Lung (tissue), 12 donors: ENCODE measurements around the gene CNN3. TPM values are rescaled to one million over a fixed set of nuclear protein-coding genes. Genes with fewer than 3 reads are reported as not detected.

Experiments
- ATAC-seq: fragments of 200-7000 bp; cut with Tn5 transposase; one replicate; pipeline ENCODE4 v1.9.1; 2020; ENCODE audit warnings: moderate number of reproducible peaks; ENCODE audit not compliant: insufficient read depth, low FRiP score
- DNase-seq, 3 donors: peaks; one replicate each; pipeline ENCODE4 v3.0.0-alpha.2; 2013 to 2017
- H3K27ac ChIP-seq, 2 donors: one replicate each; pipeline ENCODE4 v1.5.1; 2013; ENCODE audit warnings: mild to moderate bottlenecking in 2 of 2, moderate library complexity in 2 of 2, control low read depth in 1 of 2, inconsistent platforms in 1 of 2, low read depth in 1 of 2, low read length in 1 of 2
- H3K27me3 ChIP-seq, 3 donors: one replicate each; pipeline ENCODE4 v1.5.1; 2013; ENCODE audit warnings: low read length in 2 of 3; ENCODE audit not compliant: control insufficient read depth in 3 of 3, insufficient read depth in 3 of 3
- H3K36me3 ChIP-seq, 4 donors: one replicate each; pipeline ENCODE4 v1.5.1; 2013; ENCODE audit warnings: low read length in 4 of 4, mild to moderate bottlenecking in 1 of 4, moderate library complexity in 1 of 4; ENCODE audit not compliant: control insufficient read depth in 4 of 4, insufficient read depth in 4 of 4
- H3K4me1 ChIP-seq, 5 donors: one replicate each; pipeline ENCODE4 v1.5.1; 2013; ENCODE audit warnings: low read length in 5 of 5, mild to moderate bottlenecking in 2 of 5, moderate library complexity in 1 of 5; ENCODE audit not compliant: control insufficient read depth in 5 of 5, insufficient read depth in 5 of 5
- H3K4me3 ChIP-seq: one replicate; pipeline ENCODE4 v1.5.1; 2013; ENCODE audit warnings: mild to moderate bottlenecking, control low read depth, moderate library complexity
- H3K9ac ChIP-seq, 2 donors: one replicate each; pipeline ENCODE4 v1.5.1; 2013; ENCODE audit warnings: low read length in 2 of 2, control low read depth in 1 of 2; ENCODE audit not compliant: insufficient read depth in 1 of 2
- H3K9me3 ChIP-seq, 4 donors: one replicate each; pipeline ENCODE4 v1.5.1; 2013; ENCODE audit warnings: low read length in 3 of 4, mild to moderate bottlenecking in 1 of 4, moderate library complexity in 1 of 4; ENCODE audit not compliant: control insufficient read depth in 4 of 4, insufficient read depth in 3 of 4
- CTCF ChIP-seq: IDR thresholded peaks from 2 replicates; pipeline ENCODE4 v1.5.1; 2012; ENCODE audit warnings: mild to moderate bottlenecking; ENCODE audit errors: control extremely low read depth, extremely low read depth
- WGBS, 2 donors: extraction: QIAGEN DNeasy Blood & Tissue Kit; methylation state at CpG; one replicate each; pipeline ENCODE4 v1.1.7; 2013; 5-methylcytosine and 5-hydroxymethylcytosine counted together
- polyA plus RNA-seq, 2 donors: library from polyadenylated mRNA; stranded (reverse); fragments of 200-250 nt; gene quantifications; one replicate each; pipeline ENCODE4 v1.2.1, GENCODE V29; 2013
- total RNA-seq, 2 donors: library from RNA; depleted of rRNA in 1 of 2; stranded (reverse); fragments of >200 nt in 1 of 2; gene quantifications; one replicate each; pipeline ENCODE4 v1.2.1, GENCODE V29; 2014 to 2021
- donor health status: control.
- donor health status: control.
- donor health status: Bipolar disorder and iron deficiency.
- donor health status: healthy.
- donor health status: DM: yes; HTN: yes; CAD: no.

Gene CNN3
- total and polyA plus RNA-seq, 4 donors, result 79.9 to 265 (median 182) TPM

GRCh38 chr1:94856868-94857267 is 70.0 kb downstream of the CNN3 start:
- no peak for ATAC-seq

DNA sequence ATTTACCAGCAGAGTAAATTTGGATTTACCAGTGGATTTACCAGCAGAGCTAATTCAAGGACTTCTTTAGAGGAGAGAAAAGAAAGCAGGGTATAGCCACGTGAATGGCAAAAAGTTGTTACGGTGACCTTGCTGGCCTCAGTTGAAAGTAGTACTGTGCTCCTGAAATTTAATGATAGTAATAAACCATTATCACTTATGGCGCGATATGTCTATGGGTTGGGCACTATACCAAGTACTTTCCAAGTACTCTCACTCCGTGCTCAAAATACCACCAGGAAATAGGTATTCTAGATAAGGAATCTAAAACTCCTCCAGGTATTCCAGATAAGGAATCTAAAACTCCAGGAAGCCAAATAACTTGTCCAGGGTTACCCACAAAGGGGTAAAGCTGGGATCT is 70.9 kb downstream of the CNN3 start:
- no peaks in the 10 kb centered on the region for H3K36me3 ChIP-seq
- H3K27me3 ChIP-seq, result no peaks in the 10 kb centered on the region
- no peak for TF ChIP-seq CTCF
- no peak for ATAC-seq
- WGBS, 2 donors, result 66 to 84% methylated on average over 5 of the region's 5 CpGs
- DNase-seq, result no peak
- H3K27ac ChIP-seq, result no peak overlapping the region
- H3K4me1 ChIP-seq, result peaks cover 0 to 7% (median 5%) of the 10 kb centered on the region in 5 donors
- no peak overlapping the region for H3K4me3 ChIP-seq
- no peak overlapping the region for H3K9ac ChIP-seq
- no peaks in the 10 kb centered on the region for H3K9me3 ChIP-seq

More at GRCh38 chr1:94856868-94857267, 70.0 kb downstream of the CNN3 start:
- H3K9me3 ChIP-seq, result no peaks in the 10 kb centered on the region
- TF ChIP-seq CTCF, result no peak
- H3K4me3 ChIP-seq, result no peak overlapping the region
- WGBS, 2 donors, result 93 to 95% methylated on average over 3 of the region's 3 CpGs
- H3K36me3 ChIP-seq, result no peaks in the 10 kb centered on the region
- peaks cover 0 to 7% (median 5%) of the 10 kb centered on the region in 5 donors for H3K4me1 ChIP-seq
- no peaks in the 10 kb centered on the region for H3K27me3 ChIP-seq
- H3K9ac ChIP-seq, result no peak overlapping the region
- DNase-seq, result no peak
- no peak overlapping the region for H3K27ac ChIP-seq

- ATAC-seq, result peak; percentile 20
- no peak for TF ChIP-seq CTCF
Measured at GRCh38 chr1:94855307-94855700, 71.6 kb downstream of the CNN3 start.

More at GRCh38 chr1:94855307-94855700, 71.6 kb downstream of the CNN3 start:
- no peak overlapping the region for H3K9ac ChIP-seq
- peaks cover 0 to 7% (median 5%) of the 10 kb centered on the region in 5 donors for H3K4me1 ChIP-seq
- H3K9me3 ChIP-seq, result no peaks in the 10 kb centered on the region
- H3K27me3 ChIP-seq, result no peaks in the 10 kb centered on the region
- WGBS, 2 donors, result 41 to 44% methylated on average over 2 of the region's 2 CpGs
- no peak for DNase-seq
- no peak overlapping the region for H3K4me3 ChIP-seq
- H3K27ac ChIP-seq, result peak overlapping the region; percentile 55 to 82
- H3K36me3 ChIP-seq, result no peaks in the 10 kb centered on the region
